Endodermal cell (in vitro differentiated cells): Measurements from ENCODE around the gene SRP9. TPM values are rescaled to one million over a fixed set of nuclear protein-coding genes. Genes with fewer than 3 reads are reported as not detected.

Source experiments
- DNase-seq: peaks from one replicate; pipeline ENCODE4 v3.0.0-alpha.2; 2017
- H3K27ac ChIP-seq: 2 replicates; pipeline ENCODE4 v1.5.1; 2013; ENCODE audit warnings: mild to moderate bottlenecking, low read depth, low read length, moderate library complexity
- H3K27me3 ChIP-seq: 2 replicates; pipeline ENCODE4 v1.6.1; 2013; ENCODE audit warnings: mild to moderate bottlenecking, low read length, moderate library complexity; ENCODE audit not compliant: insufficient read depth, control insufficient read depth, poor library complexity, severe bottlenecking
- H3K36me3 ChIP-seq: 2 replicates; pipeline ENCODE4 v1.7.0; 2013; ENCODE audit warnings: mild to moderate bottlenecking, low read length, moderate library complexity; ENCODE audit not compliant: control insufficient read depth, insufficient read depth
- H3K4me1 ChIP-seq: one replicate; pipeline ENCODE4 v1.7.0; 2013; ENCODE audit warnings: low read length; ENCODE audit not compliant: control insufficient read depth, insufficient read depth
- H3K4me3 ChIP-seq: 2 replicates; pipeline ENCODE4 v1.5.1; 2013; ENCODE audit warnings: mild to moderate bottlenecking, low read length, moderate library complexity
- H3K9ac ChIP-seq: 2 replicates; pipeline ENCODE4 v1.6.1; 2013; ENCODE audit warnings: mild to moderate bottlenecking, low read length, moderate library complexity; ENCODE audit not compliant: poor library complexity, severe bottlenecking; ENCODE audit errors: extremely low read depth
- H3K9me3 ChIP-seq: 2 replicates; pipeline ENCODE4 v1.6.1; 2013; ENCODE audit warnings: mild to moderate bottlenecking, low read length, moderate library complexity; ENCODE audit not compliant: control insufficient read depth
- H3K27ac Mint-ChIP-seq: 2 replicates; pipeline ENCODE4 v1.8.0; 2020; ENCODE audit warnings: mixed read lengths
- H3K27me3 Mint-ChIP-seq: 2 replicates; pipeline ENCODE4 v1.8.0; 2021; ENCODE audit warnings: mild to moderate bottlenecking, mixed read lengths; ENCODE audit not compliant: insufficient read depth
- H3K36me3 Mint-ChIP-seq: 2 replicates; pipeline ENCODE4 v1.8.0; 2020; ENCODE audit warnings: low read depth, mixed read lengths
- H3K4me1 Mint-ChIP-seq: 2 replicates; pipeline ENCODE4 v1.8.0; 2020; ENCODE audit warnings: mixed read lengths
- H3K4me3 Mint-ChIP-seq: 2 replicates; pipeline ENCODE4 v1.8.0; 2020; ENCODE audit warnings: mild to moderate bottlenecking, moderate library complexity, mixed read lengths
- H3K9me3 Mint-ChIP-seq: 2 replicates; pipeline ENCODE4 v1.8.0; 2020; ENCODE audit warnings: mild to moderate bottlenecking, mixed read lengths
- WGBS, 2 experiments: methylation state at CpG; one replicate each; pipeline versions ENCODE4 v1.1.5 to v1.1.7; 2013; ENCODE audit warnings: missing lambda C conversion rate in 2 of 2, mixed read lengths in 1 of 2; ENCODE audit not compliant: insufficient coverage in 1 of 2, insufficient read length in 1 of 2; 5-methylcytosine and 5-hydroxymethylcytosine counted together
- total RNA-seq, 2 donors: library from RNA; stranded (reverse); fragmentation: NEBNext Ultra II Directional in 1 of 2; extraction: Animal tissue kit (Norgen Biotek cat#: 25700) in 1 of 2; gene quantifications; 2 replicates in 1 of 2; 3 replicates in 1 of 2; pipeline ENCODE4 v1.2.1, GENCODE V29; 2021
- TF ChIP-seq, protein P1 (sequence below): fragments of 200-600 bp; sonication (generic); conservative IDR thresholded peaks from 2 replicates; pipeline ENCODE4 v1.5.0; 2021; ENCODE audit warnings: antibody characterized with exemption, mild to moderate bottlenecking

Gene SRP9
- total RNA-seq, 2 donors from 2014 or later: 286 to 319 TPM

- 95 to 98% methylated on average over 2 of the region's 2 CpGs for WGBS, 2 experiments
- peaks cover 15% of the 10 kb centered on the region for H3K4me1 Mint-ChIP-seq
Observed at GRCh38 chr1:225744745-225745144, 32.9 kb upstream of the SRP9 start.

GRCh38 chr1:225745273-225745672 lies 32.4 kb upstream of the SRP9 start:
- DNase-seq: no peak
- no peaks in the 10 kb centered on the region for H3K36me3 Mint-ChIP-seq
- Histone ChIP-seq H3K4me1 (peaks cover 12% of the 10 kb centered on the region), H3K9me3 (no peaks in the 10 kb centered on the region), H3K4me3 (no peak overlapping the region), H3K36me3 (no peaks in the 10 kb centered on the region), H3K27me3 (no peaks in the 10 kb centered on the region), H3K27ac (no peak overlapping the region), H3K9ac (no peak overlapping the region)
- H3K4me3 Mint-ChIP-seq: no peak overlapping the region
- H3K9me3 Mint-ChIP-seq: no peaks in the 10 kb centered on the region
- H3K27ac Mint-ChIP-seq: no peak overlapping the region
- peaks cover 20% of the 10 kb centered on the region for H3K4me1 Mint-ChIP-seq
- TF ChIP-seq, protein P1, sequence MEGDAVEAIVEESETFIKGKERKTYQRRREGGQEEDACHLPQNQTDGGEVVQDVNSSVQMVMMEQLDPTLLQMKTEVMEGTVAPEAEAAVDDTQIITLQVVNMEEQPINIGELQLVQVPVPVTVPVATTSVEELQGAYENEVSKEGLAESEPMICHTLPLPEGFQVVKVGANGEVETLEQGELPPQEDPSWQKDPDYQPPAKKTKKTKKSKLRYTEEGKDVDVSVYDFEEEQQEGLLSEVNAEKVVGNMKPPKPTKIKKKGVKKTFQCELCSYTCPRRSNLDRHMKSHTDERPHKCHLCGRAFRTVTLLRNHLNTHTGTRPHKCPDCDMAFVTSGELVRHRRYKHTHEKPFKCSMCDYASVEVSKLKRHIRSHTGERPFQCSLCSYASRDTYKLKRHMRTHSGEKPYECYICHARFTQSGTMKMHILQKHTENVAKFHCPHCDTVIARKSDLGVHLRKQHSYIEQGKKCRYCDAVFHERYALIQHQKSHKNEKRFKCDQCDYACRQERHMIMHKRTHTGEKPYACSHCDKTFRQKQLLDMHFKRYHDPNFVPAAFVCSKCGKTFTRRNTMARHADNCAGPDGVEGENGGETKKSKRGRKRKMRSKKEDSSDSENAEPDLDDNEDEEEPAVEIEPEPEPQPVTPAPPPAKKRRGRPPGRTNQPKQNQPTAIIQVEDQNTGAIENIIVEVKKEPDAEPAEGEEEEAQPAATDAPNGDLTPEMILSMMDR: no peak
- H3K27me3 Mint-ChIP-seq: peaks cover 2% of the 10 kb centered on the region

More at GRCh38 chr1:225744745-225745144, 32.9 kb upstream of the SRP9 start:
- Histone ChIP-seq H3K4me3 (no peak overlapping the region), H3K9me3 (no peaks in the 10 kb centered on the region), H3K27ac (no peak overlapping the region), H3K4me1 (peaks cover 11% of the 10 kb centered on the region), H3K9ac (no peak overlapping the region), H3K27me3 (no peaks in the 10 kb centered on the region), H3K36me3 (no peaks in the 10 kb centered on the region)
- DNase-seq: no peak
- no peaks in the 10 kb centered on the region for H3K9me3 Mint-ChIP-seq
- no peak overlapping the region for H3K4me3 Mint-ChIP-seq
- H3K27me3 Mint-ChIP-seq: peaks cover 2% of the 10 kb centered on the region
- no peaks in the 10 kb centered on the region for H3K36me3 Mint-ChIP-seq
- H3K27ac Mint-ChIP-seq: no peak overlapping the region
- TF ChIP-seq, protein P1: no peak

DNA sequence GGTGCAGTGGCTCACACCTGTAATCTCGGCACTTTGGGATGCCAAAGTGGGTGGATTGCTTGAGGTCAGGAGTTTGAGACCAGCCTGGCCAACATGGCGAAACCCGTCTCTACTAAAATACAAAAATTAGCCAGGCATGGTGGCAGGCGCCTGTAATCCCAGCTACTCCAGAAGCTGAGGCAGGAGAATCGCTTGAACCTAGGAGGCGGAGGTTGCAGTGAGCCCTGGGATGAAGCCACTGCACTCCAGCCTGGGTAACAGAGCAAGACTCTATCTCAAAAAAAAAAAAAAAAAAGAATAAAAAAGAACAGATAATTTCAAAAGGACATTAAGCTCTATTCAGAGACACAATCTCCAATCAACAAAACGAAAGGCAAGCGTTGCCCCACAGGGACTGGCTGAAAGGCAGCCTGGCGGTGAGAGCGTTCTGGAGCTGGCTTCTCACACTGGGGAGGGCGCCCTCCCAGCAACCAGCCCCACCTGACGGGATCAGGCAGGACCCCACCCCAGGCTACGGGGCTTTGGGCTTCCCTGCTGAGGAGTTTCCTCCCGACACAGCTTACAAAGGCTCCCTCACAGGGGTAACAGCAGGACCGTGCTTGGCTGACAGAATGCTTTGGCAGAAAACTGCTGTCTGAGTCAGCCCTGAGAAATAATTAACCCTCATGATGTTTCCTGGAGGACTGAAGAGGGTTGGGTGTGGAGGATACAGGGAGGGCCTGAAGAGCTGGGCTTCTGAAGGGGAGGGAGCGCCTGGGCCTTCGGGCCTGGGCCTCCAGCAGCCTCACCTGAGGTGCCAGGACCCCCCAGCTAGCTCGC lies 31.1 kb upstream of the SRP9 start:
- H3K36me3 ChIP-seq: no peaks in the 10 kb centered on the region
- no peaks in the 10 kb centered on the region for H3K27me3 ChIP-seq
- H3K9me3 Mint-ChIP-seq: no peaks in the 10 kb centered on the region
- H3K27ac ChIP-seq: no peak overlapping the region
- H3K4me1 ChIP-seq: peaks cover 14% of the 10 kb centered on the region
- H3K9me3 ChIP-seq: no peaks in the 10 kb centered on the region
- peaks cover 2% of the 10 kb centered on the region for H3K27me3 Mint-ChIP-seq
- H3K4me3 ChIP-seq: no peak overlapping the region
- H3K27ac Mint-ChIP-seq: peak overlapping the region; percentile 78
- TF ChIP-seq, protein P1: peak; percentile 63
- H3K4me1 Mint-ChIP-seq: peaks cover 33% of the 10 kb centered on the region
- DNase-seq: peak; percentile 98
- peak overlapping the region; percentile 5 for H3K9ac ChIP-seq
- H3K36me3 Mint-ChIP-seq: no peaks in the 10 kb centered on the region
- peak overlapping the region; percentile 14 for H3K4me3 Mint-ChIP-seq
- 21 to 28% methylated on average over 5 to 18 of the region's 18 CpGs for whole genome bisulfite sequencing, 2 experiments
